ENCODE data around the gene CCDC68.
"Not testable (repeated sequence)": the region's sequence is repeated elsewhere in the genome, so short reads cannot be mapped to it uniquely, and the experiment has no call there.

The CCDC68 gene, protein sequence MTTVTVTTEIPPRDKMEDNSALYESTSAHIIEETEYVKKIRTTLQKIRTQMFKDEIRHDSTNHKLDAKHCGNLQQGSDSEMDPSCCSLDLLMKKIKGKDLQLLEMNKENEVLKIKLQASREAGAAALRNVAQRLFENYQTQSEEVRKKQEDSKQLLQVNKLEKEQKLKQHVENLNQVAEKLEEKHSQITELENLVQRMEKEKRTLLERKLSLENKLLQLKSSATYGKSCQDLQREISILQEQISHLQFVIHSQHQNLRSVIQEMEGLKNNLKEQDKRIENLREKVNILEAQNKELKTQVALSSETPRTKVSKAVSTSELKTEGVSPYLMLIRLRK

DNA sequence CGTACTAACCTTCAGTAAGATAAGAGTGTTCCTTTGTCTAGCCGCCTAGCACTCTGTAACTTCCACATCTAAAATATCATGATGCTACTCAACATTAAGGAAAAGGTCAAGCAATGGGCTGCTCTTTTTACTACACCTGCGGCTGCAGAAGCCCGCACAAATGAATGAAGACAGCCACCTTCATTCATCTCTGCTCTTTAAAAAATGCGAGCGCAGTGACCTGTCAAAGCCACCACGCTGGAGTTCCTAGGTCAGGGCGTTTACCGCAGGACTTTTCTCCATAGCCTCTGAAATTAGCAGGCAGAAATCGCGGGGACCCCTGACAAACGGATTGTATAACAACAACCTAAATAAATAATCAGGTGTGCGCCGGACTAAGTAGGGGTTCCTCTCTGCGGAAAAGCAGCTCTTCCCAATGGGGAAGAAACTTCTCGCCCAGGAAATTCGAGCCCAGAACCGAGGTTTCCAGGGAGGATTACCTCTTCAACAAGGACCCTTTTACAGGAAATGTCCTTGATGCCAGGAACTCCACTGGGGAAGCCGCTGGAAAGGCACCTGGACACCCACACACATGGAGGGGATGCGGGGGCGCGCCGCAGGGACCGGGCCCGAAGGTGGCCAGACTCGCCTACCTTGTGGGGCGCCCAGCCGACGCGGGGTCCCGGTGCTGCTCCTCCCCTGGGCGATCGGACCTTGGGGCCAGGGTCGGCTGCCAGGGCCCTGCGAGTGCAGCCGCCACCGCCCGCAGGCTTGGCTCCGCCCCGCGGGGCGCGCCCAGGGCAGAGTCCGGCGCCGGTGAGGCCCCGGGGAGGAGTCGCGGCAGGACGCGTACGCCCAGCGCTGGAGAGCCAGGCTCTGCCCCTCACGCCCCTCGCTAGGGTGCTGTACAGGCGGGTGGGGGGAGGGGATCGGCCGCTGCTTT, at the start of gene CCDC68:
Gene CCDC68 (minus strand): TSS at position 758 of the 922 bp plus-strand sequence. CDS start 16,670 bp downstream, outside the sequence.
- DNase-seq (ENCODE audit: low read depth) = no peak

DNA sequence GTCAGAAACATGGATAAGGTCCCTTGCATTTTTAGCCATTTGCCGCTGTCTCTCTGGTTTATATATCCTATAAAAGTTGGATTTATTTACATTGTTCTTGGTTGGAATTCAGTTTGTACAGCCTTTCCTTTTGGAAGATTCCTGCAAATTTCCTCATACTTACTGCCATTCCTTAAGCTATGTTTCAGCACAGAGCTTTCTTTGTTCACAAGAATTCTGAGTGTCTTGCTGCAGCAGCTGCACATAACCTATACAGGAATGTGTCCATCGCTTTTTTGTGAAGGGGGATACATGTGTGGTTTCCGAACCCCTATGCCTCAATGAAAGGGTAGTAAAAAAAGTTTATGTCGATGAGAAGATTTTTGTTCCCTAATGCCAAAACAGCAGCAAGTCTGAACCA, 48.3 kb upstream of the CCDC68 start:
- DNase-seq (ENCODE audit: low read depth) = no peak

DNA sequence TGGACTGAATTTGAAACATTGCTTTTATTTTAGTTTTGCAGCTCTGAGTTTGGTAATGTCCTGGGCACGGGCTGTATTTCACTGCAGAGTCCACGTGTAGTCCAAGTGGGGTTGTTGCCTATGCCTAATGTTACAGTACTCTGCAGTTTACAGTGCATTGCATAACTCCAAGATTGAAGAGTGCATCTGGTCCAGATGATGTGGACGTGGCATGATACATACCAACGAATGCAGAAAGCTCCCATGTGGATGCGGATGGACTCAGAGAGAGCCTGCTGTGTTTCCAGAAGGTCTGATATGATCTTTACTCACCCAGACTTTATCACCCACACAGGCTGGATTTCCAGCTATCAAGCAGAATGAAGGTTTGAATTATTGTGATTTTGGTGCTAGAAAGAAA, 44.4 kb upstream of the CCDC68 start:
- DNase-seq (ENCODE audit: low read depth) = no peak

DNA sequence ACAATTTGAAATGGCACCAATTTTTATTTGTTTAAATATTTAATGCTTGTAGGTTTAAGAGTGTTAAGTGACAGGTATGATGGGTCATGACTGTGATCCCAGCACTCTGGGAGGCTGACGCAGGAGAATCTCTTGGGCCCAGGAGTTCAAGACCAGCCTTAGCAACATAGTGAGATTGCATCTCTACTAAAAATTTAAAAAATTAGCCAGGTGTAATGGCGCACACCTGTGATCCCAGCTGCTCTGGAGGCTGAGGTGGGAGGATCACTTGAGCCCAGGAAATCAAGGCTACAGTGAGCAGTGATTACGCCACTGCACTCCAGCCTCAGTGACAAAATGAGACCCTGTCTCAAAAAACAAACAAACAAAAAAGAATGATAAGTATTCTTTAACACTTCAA, 43.0 kb upstream of the CCDC68 start:
- no peak for DNase-seq (ENCODE audit: low read depth)

DNA sequence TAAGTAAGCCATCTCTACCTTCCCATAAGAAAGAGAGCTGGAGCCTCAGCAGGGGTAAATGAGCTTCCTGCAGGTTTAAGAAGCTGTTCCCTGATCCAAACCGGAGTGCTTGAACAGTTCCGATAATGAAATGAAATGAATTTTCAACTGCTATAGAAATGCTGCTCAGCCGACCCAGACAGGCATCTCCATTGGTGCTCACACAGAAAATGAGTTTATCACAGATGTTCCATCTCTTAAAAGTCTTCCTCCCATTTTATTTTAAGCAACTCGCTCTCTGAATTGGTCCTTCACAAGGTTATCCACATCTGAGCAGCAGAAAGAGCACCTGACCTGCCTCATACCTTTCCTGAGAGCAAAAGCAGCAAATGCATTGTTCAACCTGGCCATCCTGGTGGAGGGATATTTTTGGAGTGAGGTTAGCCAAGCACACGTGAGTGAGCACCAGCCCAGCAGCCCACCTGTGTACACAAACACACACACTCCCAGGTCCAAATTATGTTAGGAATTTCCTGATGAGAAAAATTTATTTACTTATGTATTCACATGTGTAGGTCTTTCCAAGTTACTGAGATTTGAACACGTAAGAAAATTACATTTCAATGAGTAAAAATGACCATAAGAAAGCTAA, 42.2 kb upstream of the CCDC68 start:
- DNase-seq (ENCODE audit: low read depth) = no peak

DNA sequence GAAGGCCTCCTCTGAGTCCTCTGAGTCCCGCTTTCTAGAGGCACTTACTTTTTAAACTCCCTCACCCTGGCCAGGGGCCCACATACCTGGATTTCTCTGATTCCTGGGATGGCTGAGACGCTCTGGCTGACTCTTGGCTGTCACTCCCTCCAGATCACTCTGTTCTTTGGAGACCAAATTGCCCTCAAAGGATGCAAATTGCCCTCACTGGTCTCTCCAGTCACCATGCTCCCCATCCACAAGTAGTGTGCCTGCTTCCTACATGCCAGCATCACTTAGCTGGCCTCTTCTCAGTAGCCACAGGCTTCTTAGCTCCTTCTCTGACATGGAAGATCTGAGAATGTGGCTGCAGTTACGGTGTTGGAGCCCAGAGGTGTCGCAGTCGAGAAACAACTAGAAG, 41.3 kb upstream of the CCDC68 start:
- DNase-seq (ENCODE audit: low read depth) = no peak

DNA sequence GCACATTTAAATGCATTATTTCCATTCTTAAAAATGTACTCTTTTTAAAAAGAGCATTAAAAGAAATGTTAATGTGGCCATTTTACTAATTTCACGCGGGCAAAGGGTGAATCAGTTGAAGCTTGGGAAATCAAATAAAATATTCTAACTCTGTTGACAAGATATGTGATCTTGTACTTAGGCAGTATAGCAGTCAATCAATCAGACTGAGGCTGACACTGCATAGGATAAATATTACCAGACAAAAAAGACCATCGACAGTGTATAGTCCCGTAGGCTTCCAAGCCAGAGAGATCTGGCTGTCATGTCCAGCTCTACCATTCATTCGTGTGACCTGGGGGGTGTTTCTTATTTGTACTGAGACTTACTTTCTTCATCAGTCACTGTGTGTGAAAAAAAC, 39.8 kb upstream of the CCDC68 start:
- DNase-seq (ENCODE audit: low read depth) = no peak

DNA sequence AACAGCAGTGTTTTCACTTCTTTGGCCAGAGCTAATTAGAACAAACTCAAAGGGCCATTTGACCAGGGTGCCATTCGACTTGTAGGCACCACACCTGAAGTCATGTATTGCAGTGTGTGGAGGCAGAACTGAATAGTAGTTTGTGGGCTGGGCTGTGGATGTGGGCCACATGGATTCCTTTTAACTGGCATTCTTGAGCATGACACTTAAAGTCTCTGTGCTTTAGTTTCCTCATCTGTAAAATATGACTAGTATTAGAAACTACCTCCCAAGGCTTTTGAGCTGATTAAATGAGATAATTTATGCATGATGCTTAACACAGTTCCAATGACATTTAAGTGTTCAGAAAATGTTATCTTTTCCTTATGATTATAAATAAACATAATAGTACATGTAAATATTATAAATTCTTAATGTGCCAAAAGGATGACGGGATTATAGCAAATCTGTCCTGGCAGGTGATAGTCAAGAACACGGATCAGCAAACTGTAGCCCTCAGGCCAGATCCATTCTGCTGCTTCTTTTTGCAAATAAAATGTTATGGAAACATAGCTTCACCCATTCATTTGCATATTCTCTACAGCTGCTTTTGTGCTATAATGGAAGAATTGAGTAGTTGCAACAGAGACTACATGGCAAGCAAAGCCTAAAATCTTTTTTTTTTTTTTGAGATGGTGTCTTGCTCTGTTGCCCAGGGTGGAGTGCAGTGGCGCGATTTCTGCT, 36.3 kb upstream of the CCDC68 start:
- DNase-seq (ENCODE audit: low read depth) = no peak

DNA sequence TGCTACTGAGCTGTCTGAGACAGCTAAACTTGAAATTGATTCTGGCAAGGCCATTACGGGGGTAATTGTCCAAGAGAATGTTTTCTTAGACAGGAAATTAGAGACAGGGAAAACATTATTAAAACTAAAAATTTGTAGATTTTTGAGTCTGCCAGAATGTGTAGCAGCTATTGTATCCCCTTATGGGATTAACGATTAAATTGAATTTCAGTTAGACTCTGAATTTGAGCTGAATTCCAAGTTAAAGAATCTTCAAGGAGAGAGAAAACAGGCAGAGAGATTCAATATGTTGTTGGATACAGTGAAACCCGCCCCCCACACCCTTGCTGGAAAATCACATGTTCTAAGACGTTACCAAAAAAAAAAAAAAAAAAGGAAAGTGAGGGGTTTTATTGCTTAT, 32.7 kb upstream of the CCDC68 start:
- DNase-seq (ENCODE audit: low read depth) = no peak

DNA sequence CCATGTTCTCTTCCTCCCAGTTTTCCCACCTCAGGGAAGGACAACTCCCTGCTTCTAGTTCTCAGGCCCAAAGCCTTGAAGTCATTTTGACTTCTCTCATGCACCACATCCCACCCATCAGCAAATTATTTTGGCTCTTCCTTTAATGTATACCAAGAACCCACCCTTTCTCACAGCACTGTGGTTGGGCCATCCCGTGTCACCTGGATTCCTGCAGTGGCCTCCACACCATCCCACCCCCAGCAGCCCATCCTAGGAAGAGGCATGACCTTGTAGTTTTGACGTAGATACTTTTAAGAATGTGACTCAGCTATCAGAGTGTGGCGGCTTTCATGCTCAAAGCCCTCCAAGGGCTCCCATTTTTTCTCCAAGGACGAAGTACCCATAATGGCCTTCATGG, 25.6 kb upstream of the CCDC68 start:
- DNase-seq (ENCODE audit: low read depth) = no peak

DNA sequence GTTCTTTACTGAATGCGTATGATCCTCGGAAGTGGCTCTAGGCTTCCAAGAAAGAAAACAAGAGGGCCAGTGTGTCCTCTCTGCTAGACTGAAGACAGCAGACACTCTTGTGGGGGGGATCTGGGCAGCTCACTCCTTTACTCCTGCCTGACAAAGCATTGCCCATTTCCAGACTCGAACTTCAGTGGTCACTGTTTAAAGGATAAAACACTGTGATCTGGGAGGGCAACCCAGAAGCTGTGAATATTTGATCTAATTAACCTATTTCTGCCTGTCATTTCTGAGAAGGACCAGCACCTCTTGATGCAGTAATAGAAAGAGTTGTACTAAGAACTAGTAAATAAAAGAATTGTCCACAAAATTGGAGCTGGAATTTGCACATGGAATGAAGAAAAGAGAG, 24.5 kb upstream of the CCDC68 start:
- DNase-seq (ENCODE audit: low read depth) = no peak

DNA sequence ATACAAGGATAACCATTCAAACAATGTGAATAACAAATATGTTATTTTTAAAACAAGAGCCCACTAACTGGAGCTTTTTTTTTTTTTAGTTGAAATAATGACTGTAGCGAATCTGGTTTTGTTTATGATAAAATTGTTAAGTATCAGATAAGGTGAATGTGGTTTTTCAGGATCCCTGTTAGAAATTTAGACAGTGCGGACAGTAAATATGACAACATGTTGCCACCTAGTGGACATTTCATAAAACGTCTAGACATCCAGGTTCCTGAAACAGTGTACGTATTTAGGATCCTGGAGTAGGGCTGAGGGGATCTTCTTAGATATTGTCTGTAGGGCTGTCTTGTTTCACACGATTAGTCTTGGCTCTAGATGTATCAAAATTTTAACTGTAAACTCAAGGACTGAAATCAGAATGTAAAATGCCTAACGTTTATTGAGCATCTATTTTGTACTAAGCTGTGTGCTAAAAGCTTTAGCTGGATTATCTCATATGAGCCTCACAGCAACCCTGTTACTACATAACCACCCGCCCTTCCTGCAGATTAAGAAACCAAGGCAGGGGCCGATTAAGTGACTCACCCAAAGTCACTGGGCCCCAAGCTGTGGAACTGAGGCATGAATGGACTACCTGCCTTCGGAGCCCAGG, 23.9 kb upstream of the CCDC68 start:
- DNase-seq (ENCODE audit: low read depth) = no peak

DNA sequence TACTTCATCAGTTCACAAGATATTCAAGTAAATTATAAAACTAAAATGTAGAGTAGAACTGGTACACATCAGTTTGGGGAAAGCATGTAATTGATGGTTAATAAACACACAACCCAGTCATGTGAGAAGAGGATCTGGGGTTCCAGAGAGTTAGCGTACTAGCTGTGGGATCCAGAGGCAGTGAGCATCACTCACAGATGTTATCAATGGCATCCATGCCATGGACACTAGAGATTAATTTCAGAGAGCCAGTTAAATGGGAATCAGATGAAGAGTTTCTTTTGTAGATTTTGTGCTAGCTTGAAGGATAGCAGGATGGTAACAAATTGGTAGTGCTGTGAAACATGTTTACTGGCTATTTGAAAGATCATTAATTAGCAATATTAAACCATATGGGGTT, 21.8 kb upstream of the CCDC68 start:
- no peak for DNase-seq (ENCODE audit: low read depth)

DNA sequence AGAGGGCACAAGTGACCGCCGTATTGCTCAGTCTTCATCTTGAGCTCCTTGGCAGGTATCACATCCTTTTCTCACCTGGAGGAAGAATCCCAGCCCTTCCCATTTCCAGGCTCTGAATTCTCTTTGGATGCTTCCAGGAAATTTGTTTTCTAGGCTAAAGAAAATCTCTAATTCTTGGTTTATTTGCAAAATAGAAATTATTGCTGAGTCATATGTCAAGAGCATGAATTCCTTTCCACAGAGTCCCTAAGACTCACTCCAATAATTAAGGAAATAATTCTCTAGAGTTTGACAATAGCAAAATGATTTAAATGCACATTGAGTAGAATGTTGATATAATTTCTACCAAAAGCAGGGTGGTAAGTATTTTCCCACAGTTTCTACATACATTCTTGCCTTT, 16.3 kb upstream of the CCDC68 start:
- no peak for DNase-seq (ENCODE audit: low read depth)

DNA sequence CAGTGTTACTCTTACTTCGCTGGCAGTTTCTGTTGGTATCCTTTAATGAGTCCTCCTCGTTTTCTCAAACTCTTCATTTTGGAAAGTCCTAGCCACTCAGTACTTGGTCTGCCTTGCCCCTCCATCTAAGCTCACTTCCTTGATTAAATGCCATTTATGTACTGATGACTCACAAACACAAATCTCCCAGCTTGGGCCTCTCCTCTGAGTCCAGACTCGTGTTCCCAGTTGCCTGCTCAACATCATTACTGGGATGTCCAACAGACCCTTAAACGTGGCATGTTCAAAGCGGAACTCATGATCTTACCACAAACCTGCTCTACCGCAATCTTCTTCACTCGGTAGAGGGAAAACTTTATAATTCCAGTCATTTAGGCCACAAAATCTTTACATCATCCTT, 13.8 kb upstream of the CCDC68 start:
- no peak for DNase-seq (ENCODE audit: low read depth)

DNA sequence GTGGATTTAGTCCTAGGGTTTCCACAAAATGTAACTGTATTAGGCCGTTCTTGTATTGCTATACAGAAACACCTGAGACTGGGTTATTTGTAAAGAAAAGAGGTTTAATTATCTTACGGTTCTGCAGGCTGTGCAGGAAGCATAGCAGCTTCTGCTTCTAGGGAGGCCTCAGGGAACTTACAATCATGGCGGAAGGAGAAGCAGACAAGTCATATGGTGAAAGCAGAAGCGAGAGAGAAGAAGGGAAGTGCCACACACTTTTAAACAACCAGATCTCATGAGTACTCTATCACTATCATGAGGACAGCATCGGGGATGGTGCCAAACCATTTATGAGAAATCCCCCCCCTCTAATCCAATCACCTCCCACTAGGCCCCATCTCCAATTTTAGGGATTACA, 9.5 kb upstream of the CCDC68 start:
- no peak for DNase-seq (ENCODE audit: low read depth)

DNA sequence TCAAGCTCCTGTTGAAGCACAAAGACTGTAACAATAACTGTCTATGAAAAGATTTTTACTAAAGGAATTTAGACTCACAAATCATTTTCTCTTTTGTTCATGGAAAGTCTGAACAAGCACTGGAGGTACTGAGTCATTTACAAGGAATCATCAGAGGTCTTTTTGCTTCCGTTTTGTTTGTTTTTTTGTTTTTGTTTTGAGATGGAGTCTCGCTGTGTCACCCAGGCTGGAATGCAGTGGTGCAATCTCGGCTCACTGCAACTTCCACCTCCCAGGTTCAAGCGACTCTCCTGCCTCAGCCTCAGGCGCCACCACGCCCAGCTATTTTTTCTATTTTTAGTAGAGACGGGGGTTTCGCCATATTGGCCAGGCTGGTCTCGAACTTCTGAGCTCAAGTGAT, 9.0 kb upstream of the CCDC68 start:
- not testable (repeated sequence) for DNase-seq (ENCODE audit: low read depth)

DNA sequence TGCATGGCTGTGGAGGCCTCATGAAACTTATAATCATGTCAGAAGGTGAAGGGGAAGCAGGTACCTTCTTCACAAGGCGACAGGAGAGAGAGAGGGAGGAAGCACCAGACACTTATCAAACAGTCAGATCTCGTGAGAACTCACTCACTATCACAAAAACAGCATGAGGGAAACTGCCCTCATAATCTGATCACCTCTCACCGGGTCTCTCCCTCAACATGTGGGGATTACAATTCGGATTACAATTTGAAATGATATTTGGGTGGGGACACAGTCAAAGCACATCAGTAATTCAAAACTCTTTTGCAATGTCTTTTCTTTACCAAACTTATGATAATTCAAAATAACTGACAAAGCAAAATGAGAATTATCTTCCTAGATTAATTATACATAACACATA, 8.5 kb upstream of the CCDC68 start:
- DNase-seq (ENCODE audit: low read depth) = no peak

DNA sequence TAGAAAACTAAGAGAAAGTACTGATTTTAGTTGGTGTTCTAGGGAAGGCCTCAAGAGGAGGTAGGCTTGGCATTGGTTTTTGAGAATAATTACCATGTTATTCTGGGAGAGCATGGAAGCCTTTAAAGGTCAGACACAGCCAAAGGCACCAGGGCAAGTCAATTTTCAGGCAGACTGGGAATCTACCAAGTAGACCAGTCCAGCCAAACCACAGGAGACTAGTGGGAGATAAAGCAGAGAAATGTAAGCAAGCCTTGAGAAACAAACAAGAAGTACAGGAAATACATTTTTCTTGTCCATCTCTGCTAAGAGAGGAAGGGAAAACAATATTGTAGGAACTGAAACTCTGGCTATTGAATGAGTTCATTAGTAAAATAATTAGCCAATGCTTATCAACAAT, 5.5 kb upstream of the CCDC68 start:
- DNase-seq (ENCODE audit: low read depth) = no peak

DNA sequence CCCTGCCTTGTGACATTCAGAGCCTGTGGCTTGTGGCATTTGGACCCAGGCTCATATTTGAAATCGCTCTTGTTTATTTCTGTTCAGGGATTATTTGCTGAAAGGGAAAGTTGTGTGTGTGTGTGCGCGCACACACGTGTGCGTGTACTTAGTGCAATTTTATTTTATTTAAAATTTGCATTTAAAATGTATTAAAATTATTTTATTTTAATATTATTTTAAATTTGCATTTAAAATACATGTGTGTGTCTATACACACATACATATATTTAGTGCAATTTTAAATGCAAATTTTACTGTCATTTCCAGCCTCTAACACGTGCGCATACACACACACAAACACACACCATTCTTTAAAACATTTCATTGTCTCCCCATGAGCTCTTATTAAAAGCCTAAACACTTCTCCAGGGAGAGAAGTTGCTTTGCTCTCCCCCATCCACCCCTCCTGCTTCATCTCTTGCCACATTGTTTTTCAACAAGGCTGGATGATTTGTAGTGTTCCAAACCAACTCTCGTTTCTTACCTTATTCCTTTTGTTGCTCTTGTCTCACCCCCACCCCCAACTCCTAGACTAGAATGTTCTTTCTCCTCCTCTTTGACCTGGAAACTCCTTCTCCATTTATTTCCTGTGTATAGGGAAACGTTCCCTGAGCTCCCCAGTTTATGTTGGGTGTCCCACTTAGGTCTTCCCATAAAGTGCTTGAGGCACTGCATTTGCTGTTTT, 3.8 kb upstream of the CCDC68 start:
- DNase-seq (ENCODE audit: low read depth) = no peak

DNA sequence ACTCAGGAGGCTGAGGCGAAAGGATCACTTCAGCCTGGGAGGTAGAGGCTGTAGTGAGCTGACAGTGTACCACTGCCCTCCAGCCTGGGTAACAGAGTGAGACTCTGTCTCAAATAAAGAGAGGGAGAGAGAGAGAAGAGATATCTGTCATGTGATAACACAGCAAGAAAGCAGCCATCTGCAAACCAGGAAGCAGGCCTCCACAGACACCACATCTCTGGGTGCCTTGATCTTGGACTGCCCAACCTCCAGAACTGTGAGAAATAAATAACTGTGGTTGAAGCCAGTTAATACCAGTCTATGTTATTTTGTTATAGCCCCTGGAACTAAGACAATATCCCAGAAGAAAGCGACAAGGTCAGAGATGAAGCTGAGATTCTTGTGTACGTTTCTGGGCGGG, 2.6 kb upstream of the CCDC68 start:
- no peak for DNase-seq (ENCODE audit: low read depth)

Data from stimulated activated CD4-positive, alpha-beta T cell treated with anti-CD3 and anti-CD28 coated beads, Interleukin-2, amount 100 ng/mL, for 4 hours (primary cell).